GM23248 (cell line): ENCODE data around the gene UBAP2. TPM values are rescaled to one million over a fixed set of nuclear protein-coding genes. Genes with fewer than 3 reads are reported as not detected.

Experiments
- DNase-seq: peaks from one replicate; pipeline ENCODE4 v3.0.0-alpha.2; 2015
- H2AFZ ChIP-seq: fragments of 200-600 bp; sonication (generic); 2 replicates; pipeline ENCODE4 v1.6.1; 2016; ENCODE audit warnings: antibody characterized with exemption
- H3F3A ChIP-seq: fragments of 200-600 bp; sonication (generic); 2 replicates; pipeline ENCODE4 v1.6.1; 2016; ENCODE audit warnings: mild to moderate bottlenecking, antibody characterized with exemption, mixed run types; ENCODE audit not compliant: insufficient read depth
- H3K27ac ChIP-seq: fragments of 200-600 bp; sonication (generic); 2 replicates; pipeline ENCODE4 v1.5.1; 2016; ENCODE audit warnings: mild to moderate bottlenecking
- H3K27me3 ChIP-seq: fragments of 200-600 bp; sonication (generic); replicated peaks from 2 replicates; pipeline ENCODE4 v1.6.1; 2016; ENCODE audit warnings: mild to moderate bottlenecking; ENCODE audit not compliant: insufficient read depth
- H3K36me3 ChIP-seq: fragments of 200-600 bp; sonication (generic); 2 replicates; pipeline ENCODE4 v1.6.1; 2016; ENCODE audit warnings: low read depth, mild to moderate bottlenecking
- H3K4me1 ChIP-seq: fragments of 200-600 bp; sonication (generic); 2 replicates; pipeline ENCODE4 v1.6.1; 2016; ENCODE audit warnings: mild to moderate bottlenecking; ENCODE audit not compliant: insufficient read depth
- H3K4me2 ChIP-seq: fragments of 200-600 bp; sonication (generic); one replicate; pipeline ENCODE4 v1.6.1; 2016; ENCODE audit warnings: mild to moderate bottlenecking; ENCODE audit not compliant: unreplicated experiment
- H3K4me3 ChIP-seq: fragments of 200-600 bp; sonication (generic); 2 replicates; pipeline ENCODE4 v1.5.1; 2016; ENCODE audit warnings: mild to moderate bottlenecking
- H3K79me2 ChIP-seq: fragments of 200-600 bp; sonication (generic); 2 replicates; pipeline ENCODE4 v1.6.1; 2016; ENCODE audit warnings: mild to moderate bottlenecking; ENCODE audit not compliant: insufficient read depth
- H3K9ac ChIP-seq: fragments of 200-600 bp; sonication (generic); 2 replicates; pipeline ENCODE4 v1.6.1; 2016; ENCODE audit warnings: mild to moderate bottlenecking
- H3K9me2 ChIP-seq: fragments of 200-600 bp; sonication (generic); 2 replicates; pipeline ENCODE4 v1.6.1; 2016; ENCODE audit warnings: mixed run types, mild to moderate bottlenecking, moderate library complexity; ENCODE audit not compliant: insufficient read depth
- H3K9me3 ChIP-seq: fragments of 200-600 bp; sonication (generic); one replicate; pipeline ENCODE4 v1.6.1; 2017; ENCODE audit warnings: low read depth
- H4K20me1 ChIP-seq: fragments of 200-600 bp; sonication (generic); 2 replicates; pipeline ENCODE4 v1.6.0; 2016; ENCODE audit not compliant: insufficient read depth
- EZH2 ChIP-seq: fragments of 200-600 bp; sonication (generic); IDR thresholded peaks from 2 replicates; pipeline ENCODE4 v1.6.1; 2018; ENCODE audit warnings: antibody characterized with exemption, mild to moderate bottlenecking; ENCODE audit not compliant: insufficient read depth, poor library complexity, severe bottlenecking
- EZH2phosphoT487 ChIP-seq: fragments of 200-600 bp; sonication (generic); IDR thresholded peaks from 2 replicates; pipeline ENCODE4 v1.6.1; 2018; ENCODE audit warnings: antibody characterized with exemption, moderate library complexity, mild to moderate bottlenecking, low read depth; ENCODE audit not compliant: insufficient read depth
- WGBS, 2 experiments: methylation state at CpG; one replicate each; pipeline ENCODE4 v1.1.6; 2015 to 2017; ENCODE audit warnings: low lambda C conversion rate in 2 of 2, low coverage in 1 of 2; ENCODE audit errors: missing lambda C conversion rate in 2 of 2; 5-methylcytosine and 5-hydroxymethylcytosine counted together
- in situ Hi-C: fragments of 300-500 bp; cut with MboI; formaldehyde crosslinking; loops from 2 replicates; pipeline ENCODE4 v1.15.0; 2020
- polyA plus RNA-seq: library from polyadenylated mRNA; unstranded; fragments of >200 nt; fragmentation: Nextera tagmentation; extraction: Ambion mirVana; gene quantifications from 2 replicates; pipeline ENCODE4 v1.2.1, GENCODE V29; 2016
- small RNA-seq: library from RNA; depleted of rRNA; stranded (forward); fragments of <200 nt; gene quantifications from one replicate; pipeline ENCODE3, GENCODE V24; 2014; ENCODE audit warnings: low read depth, low replicate concordance
- total RNA-seq: library from RNA; depleted of rRNA; stranded (reverse); fragments of >200 nt; shearing (Covaris generic); gene quantifications from 2 replicates; pipeline ENCODE4 v1.2.3, GENCODE V29; 2014; rRNA removed

The UBAP2 gene
- total and polyA plus RNA-seq, 2 experiments from 2014 or later = 13.0 to 13.9 TPM

- no peak overlapping the region for H2AFZ ChIP-seq
- H3K36me3 ChIP-seq = no peaks in the 10 kb centered on the region
- H3K4me2 ChIP-seq = no peak overlapping the region
- H3K4me3 ChIP-seq = no peak overlapping the region
- TF ChIP-seq EZH2phosphoT487 (no peak), EZH2 (no peak)
- no peaks in the 10 kb centered on the region for H3K27me3 ChIP-seq
- H3K9me3 ChIP-seq = no peaks in the 10 kb centered on the region
- no peaks in the 10 kb centered on the region for H3K9me2 ChIP-seq
- peaks cover 14% of the 10 kb centered on the region; the same call in 1 of the 2 replicates for H3F3A ChIP-seq
- in situ Hi-C loops = no loop called here
- peaks cover 100% of the 10 kb centered on the region for H3K79me2 ChIP-seq
- no peak overlapping the region for H3K27ac ChIP-seq
- peak; percentile 56 for DNase-seq
- H3K9ac ChIP-seq = no peak overlapping the region
- WGBS, 2 experiments = 5 to 10% methylated on average over 1 of the region's 1 CpG
- H4K20me1 ChIP-seq = peaks cover 47% of the 10 kb centered on the region
- H3K4me1 ChIP-seq = peaks cover 28% of the 10 kb centered on the region
Measured at GRCh38 chr9:33881635-33882034, 167.1 kb downstream of the UBAP2 start.

GRCh38 chr9:33880211-33881089, 168.2 kb downstream of the UBAP2 start:
- in situ Hi-C loops = no loop called here
- DNase-seq = no peak
- Histone ChIP-seq H3K9ac (no peak overlapping the region), H3K4me3 (no peak overlapping the region), H3K27ac (no peak overlapping the region), H4K20me1 (peaks cover 42% of the 10 kb centered on the region), H3K4me2 (no peak overlapping the region), H3K4me1 (peaks cover 24% of the 10 kb centered on the region), H3K27me3 (no peaks in the 10 kb centered on the region), H3K9me2 (no peaks in the 10 kb centered on the region), H3K9me3 (no peaks in the 10 kb centered on the region), H2AFZ (no peak overlapping the region), H3K79me2 (peaks cover 100% of the 10 kb centered on the region), H3F3A (peaks cover 14% of the 10 kb centered on the region; the same call in 1 of the 2 replicates), H3K36me3 (no peaks in the 10 kb centered on the region)
- 91 to 93% methylated on average over 8 of the region's 8 CpGs for WGBS, 2 experiments
- TF ChIP-seq EZH2 = no peak
- no peak for TF ChIP-seq EZH2phosphoT487

- no peak for DNase-seq
- Histone ChIP-seq H3F3A (peaks cover 14% of the 10 kb centered on the region; the same call in 1 of the 2 replicates), H3K27me3 (no peaks in the 10 kb centered on the region), H3K9me2 (no peaks in the 10 kb centered on the region), H3K4me3 (no peak overlapping the region), H3K79me2 (peaks cover 100% of the 10 kb centered on the region), H3K9me3 (no peaks in the 10 kb centered on the region), H4K20me1 (peaks cover 29% of the 10 kb centered on the region), H3K4me1 (peaks cover 16% of the 10 kb centered on the region), H2AFZ (no peak overlapping the region), H3K4me2 (no peak overlapping the region), H3K9ac (no peak overlapping the region), H3K36me3 (no peaks in the 10 kb centered on the region), H3K27ac (no peak overlapping the region)
- TF ChIP-seq EZH2 = no peak
- TF ChIP-seq EZH2phosphoT487 = no peak
- in situ Hi-C loops = no loop called here
- 95 to 98% methylated on average over 7 of the region's 7 CpGs for WGBS, 2 experiments
Measured at GRCh38 chr9:33878691-33879366, 169.9 kb downstream of the UBAP2 start.

GRCh38 chr9:33877727-33878489, 170.8 kb downstream of the UBAP2 start:
- Histone ChIP-seq H3K9me2 (no peaks in the 10 kb centered on the region), H4K20me1 (peaks cover 29% of the 10 kb centered on the region), H3F3A (peaks cover 14% of the 10 kb centered on the region; the same call in 1 of the 2 replicates), H3K27ac (no peak overlapping the region), H3K79me2 (peaks cover 100% of the 10 kb centered on the region), H2AFZ (no peak overlapping the region), H3K36me3 (no peaks in the 10 kb centered on the region), H3K9ac (no peak overlapping the region), H3K4me2 (no peak overlapping the region), H3K27me3 (no peaks in the 10 kb centered on the region), H3K9me3 (no peaks in the 10 kb centered on the region), H3K4me1 (peaks cover 16% of the 10 kb centered on the region), H3K4me3 (no peak overlapping the region)
- 86 to 93% methylated on average over 10 of the region's 10 CpGs for WGBS, 2 experiments
- no peak for TF ChIP-seq EZH2
- TF ChIP-seq EZH2phosphoT487 = no peak
- in situ Hi-C loops = no loop called here
- DNase-seq = no peak

Small RNA genes within 50 kb of the gene (small RNA-seq; reads per million reads assigned to genes)
- gene RN7SKP114 (not detected), gene SNORD121A (11.8 reads per million, percentile 85 among the genes with 10 or more reads in this experiment), gene SNORD121B (not detected)

Other genes with a start within 250 kb of the UBAP2 start
- gene UBE2R2, start 231.7 kb downstream of the UBAP2 start, total RNA-seq = 15.9 and 18.9 TPM in 2 replicates
- gene UBE2R2, start 231.7 kb downstream of the UBAP2 start, polyA plus RNA-seq = 16.0 and 18.1 TPM in 2 replicates
- gene DCAF12, start 77.8 kb upstream of the UBAP2 start, total RNA-seq = 21.1 and 22.2 TPM in 2 replicates
- 21.7 and 23.6 TPM in 2 replicates for gene DCAF12, start 77.8 kb upstream of the UBAP2 start, polyA plus RNA-seq
- gene UBAP1, start 130.2 kb upstream of the UBAP2 start, total RNA-seq = 18.3 and 26.8 TPM in 2 replicates
- gene UBAP1, start 130.2 kb upstream of the UBAP2 start, polyA plus RNA-seq = 50.1 and 52.2 TPM in 2 replicates